Measurements from ENCODE around the gene C9orf40. TPM values are rescaled to one million over a fixed set of nuclear protein-coding genes. Genes with fewer than 3 reads are reported as not detected.

Gene C9orf40
- total RNA-seq, 6 experiments from 2014 or later = 1.6 to 4.0 (median 3.0) TPM

DNA sequence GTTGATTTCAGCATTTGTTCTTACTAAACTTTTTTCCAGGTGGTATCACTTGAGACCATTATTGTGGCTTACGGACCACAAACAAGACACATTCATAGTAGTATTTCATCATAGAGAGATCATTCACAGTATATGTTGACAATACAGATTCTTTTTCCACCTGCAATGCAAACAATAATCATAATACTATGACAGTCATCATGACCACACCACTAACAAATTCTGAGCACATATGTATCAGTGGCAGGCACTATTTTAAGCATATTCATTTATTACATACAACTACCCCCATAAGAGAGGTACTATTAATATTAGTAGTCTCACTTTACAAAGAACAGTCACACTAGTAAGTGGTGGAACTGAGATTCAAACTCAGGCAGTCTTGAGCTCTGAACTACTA is 31.0 kb upstream of the C9orf40 start:
- 100% methylated on average over 1 of the region's 1 CpG for WGBS (ENCODE audit: insufficient coverage, low coverage, low lambda C conversion rate, missing lambda C conversion rate)
- H3K27me3 ChIP-seq = no peaks in the 10 kb centered on the region
- DNase-seq (no peak), ATAC-seq (no peak)
- H3K4me1 ChIP-seq = no peaks in the 10 kb centered on the region
- intact Hi-C loops (cut with DNase I) = no loop called here
- H3K9me3 ChIP-seq = no peaks in the 10 kb centered on the region
- no peak overlapping the region for H3K4me3 ChIP-seq
- H3K36me3 ChIP-seq = peaks cover 0 to 13% (median 0%) of the 10 kb centered on the region in 4 donors
- no peak for TF ChIP-seq POLR2A (IDR thresholded peaks at IDR 0.05)
- TF ChIP-seq, protein P1, sequence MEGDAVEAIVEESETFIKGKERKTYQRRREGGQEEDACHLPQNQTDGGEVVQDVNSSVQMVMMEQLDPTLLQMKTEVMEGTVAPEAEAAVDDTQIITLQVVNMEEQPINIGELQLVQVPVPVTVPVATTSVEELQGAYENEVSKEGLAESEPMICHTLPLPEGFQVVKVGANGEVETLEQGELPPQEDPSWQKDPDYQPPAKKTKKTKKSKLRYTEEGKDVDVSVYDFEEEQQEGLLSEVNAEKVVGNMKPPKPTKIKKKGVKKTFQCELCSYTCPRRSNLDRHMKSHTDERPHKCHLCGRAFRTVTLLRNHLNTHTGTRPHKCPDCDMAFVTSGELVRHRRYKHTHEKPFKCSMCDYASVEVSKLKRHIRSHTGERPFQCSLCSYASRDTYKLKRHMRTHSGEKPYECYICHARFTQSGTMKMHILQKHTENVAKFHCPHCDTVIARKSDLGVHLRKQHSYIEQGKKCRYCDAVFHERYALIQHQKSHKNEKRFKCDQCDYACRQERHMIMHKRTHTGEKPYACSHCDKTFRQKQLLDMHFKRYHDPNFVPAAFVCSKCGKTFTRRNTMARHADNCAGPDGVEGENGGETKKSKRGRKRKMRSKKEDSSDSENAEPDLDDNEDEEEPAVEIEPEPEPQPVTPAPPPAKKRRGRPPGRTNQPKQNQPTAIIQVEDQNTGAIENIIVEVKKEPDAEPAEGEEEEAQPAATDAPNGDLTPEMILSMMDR (IDR thresholded peaks at IDR 0.05) = no peak
- H3K27ac ChIP-seq = no peak overlapping the region

DNA sequence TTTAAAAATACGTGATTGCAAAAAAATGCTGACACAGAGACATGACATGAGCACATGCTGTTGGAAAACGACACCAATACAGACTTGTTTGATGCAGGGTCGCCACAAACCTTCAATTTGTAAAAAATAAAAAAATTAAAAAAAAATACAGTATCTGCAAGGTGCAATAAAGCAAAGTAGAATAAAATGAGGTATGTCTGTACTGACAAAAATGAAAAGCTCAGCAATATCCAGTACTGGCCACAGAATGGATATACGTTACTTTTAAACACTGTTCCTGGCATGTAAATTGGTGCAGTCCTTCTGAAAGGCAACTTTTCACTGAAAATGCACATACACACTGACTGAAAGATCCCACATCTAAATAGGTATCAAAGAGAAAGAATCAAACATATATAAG is 27.1 kb upstream of the C9orf40 start:
- intact Hi-C loops (cut with DNase I) = no loop called here
- Histone ChIP-seq H3K4me1 (no peaks in the 10 kb centered on the region), H3K27me3 (no peaks in the 10 kb centered on the region), H3K9me3 (peaks cover 0 to 9% (median 0%) of the 10 kb centered on the region in 4 donors), H3K4me3 (no peak overlapping the region), H3K36me3 (peaks cover 0 to 13% (median 0%) of the 10 kb centered on the region in 4 donors), H3K27ac (no peak overlapping the region)
- TF ChIP-seq, protein P1 (IDR thresholded peaks at IDR 0.05) = no peak
- no peak for TF ChIP-seq POLR2A (IDR thresholded peaks at IDR 0.05)
- WGBS (ENCODE audit: insufficient coverage, low coverage, low lambda C conversion rate, missing lambda C conversion rate) = 90% methylated on average over 4 of the region's 4 CpGs
- ATAC-seq = no peak
- DNase-seq = no peak

DNA sequence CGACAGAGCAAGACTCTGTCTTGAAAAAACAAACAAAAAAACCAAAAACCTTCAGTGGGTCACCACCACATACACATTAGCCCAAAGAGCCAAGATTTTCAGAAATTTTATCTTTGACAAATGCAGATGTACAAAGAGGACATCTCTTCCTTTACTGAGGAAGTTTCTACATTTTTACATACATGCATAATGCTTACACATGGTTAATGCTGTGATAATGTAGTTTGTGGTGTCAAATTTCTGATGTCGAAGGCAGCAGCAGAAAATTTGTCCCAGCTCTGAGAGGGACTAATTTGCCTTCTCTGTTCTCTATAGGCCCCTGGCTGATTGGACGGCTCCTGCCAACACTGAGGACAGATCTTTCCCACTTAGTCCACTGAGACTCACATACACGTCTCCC is 24.6 kb upstream of the C9orf40 start:
- intact Hi-C loops (cut with DNase I) = no loop called here
- H3K27me3 ChIP-seq = no peaks in the 10 kb centered on the region
- H3K27ac ChIP-seq = no peak overlapping the region
- H3K4me3 ChIP-seq = no peak overlapping the region
- DNase-seq (no peak), ATAC-seq (no peak)
- peaks cover 0 to 9% (median 0%) of the 10 kb centered on the region in 4 donors for H3K9me3 ChIP-seq
- no peaks in the 10 kb centered on the region for H3K36me3 ChIP-seq
- no peak for TF ChIP-seq POLR2A (IDR thresholded peaks at IDR 0.05)
- TF ChIP-seq, protein P1 (IDR thresholded peaks at IDR 0.05) = no peak
- WGBS (ENCODE audit: insufficient coverage, low coverage, low lambda C conversion rate, missing lambda C conversion rate) = 84% methylated on average over 3 of the region's 4 CpGs
- H3K4me1 ChIP-seq = no peaks in the 10 kb centered on the region

DNA sequence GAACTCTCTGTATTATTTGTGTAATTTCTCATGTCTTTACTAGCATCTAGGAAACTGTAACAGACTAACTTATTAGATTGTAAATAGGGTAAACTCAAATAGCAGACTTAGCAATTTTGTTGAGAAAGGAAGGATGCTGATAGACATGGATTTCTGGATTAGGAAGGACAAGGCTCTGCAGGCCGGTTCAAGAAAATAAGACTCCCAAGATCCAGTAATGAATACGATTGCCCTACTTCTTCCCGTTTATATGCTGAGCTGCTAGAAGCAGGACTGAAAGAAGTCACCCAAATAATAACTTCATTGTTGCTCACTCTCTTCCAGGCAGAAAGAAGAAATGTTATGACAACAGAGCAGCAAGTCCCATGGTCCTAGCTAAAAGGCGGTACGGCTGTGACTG is 22.8 kb upstream of the C9orf40 start:
- H3K9me3 ChIP-seq = peaks cover 0 to 9% (median 0%) of the 10 kb centered on the region in 4 donors
- no peaks in the 10 kb centered on the region for H3K27me3 ChIP-seq
- H3K4me1 ChIP-seq = no peaks in the 10 kb centered on the region
- DNase-seq (no peak), ATAC-seq (no peak)
- H3K4me3 ChIP-seq = no peak overlapping the region
- intact Hi-C loops (cut with DNase I) = no loop called here
- no peak for TF ChIP-seq POLR2A (IDR thresholded peaks at IDR 0.05)
- TF ChIP-seq, protein P1 (IDR thresholded peaks at IDR 0.05) = no peak
- no peak overlapping the region for H3K27ac ChIP-seq
- H3K36me3 ChIP-seq = no peaks in the 10 kb centered on the region
- 97% methylated on average over 5 of the region's 5 CpGs for WGBS (ENCODE audit: insufficient coverage, low coverage, low lambda C conversion rate, missing lambda C conversion rate)

DNA sequence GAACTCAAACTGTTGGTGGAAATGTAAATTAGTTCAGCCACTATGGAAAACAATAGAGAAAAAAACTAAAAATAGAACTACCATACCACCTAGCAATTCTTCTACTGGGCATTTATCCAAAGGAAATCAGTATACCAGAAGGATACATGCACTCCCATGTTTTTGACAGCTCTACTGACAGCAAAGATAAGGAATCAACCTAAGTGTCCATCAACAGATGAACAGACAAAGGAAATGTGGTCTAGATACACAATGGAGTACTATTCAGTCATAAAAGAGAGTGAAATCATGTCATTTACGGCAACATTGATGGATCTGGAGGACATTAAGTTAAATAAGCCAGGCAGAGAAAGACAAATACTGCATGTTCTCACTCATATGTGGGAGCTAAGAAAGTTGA is 21.8 kb upstream of the C9orf40 start:
- Histone ChIP-seq H3K4me1 (no peaks in the 10 kb centered on the region), H3K27me3 (no peaks in the 10 kb centered on the region), H3K36me3 (no peaks in the 10 kb centered on the region), H3K4me3 (no peak overlapping the region), H3K27ac (no peak overlapping the region), H3K9me3 (peaks cover 0 to 9% (median 0%) of the 10 kb centered on the region in 4 donors)
- intact Hi-C loops (cut with DNase I) = no loop called here
- ATAC-seq (no peak), DNase-seq (no peak)
- no peak for TF ChIP-seq POLR2A (IDR thresholded peaks at IDR 0.05)
- TF ChIP-seq, protein P1 (IDR thresholded peaks at IDR 0.05) = no peak
- 100% methylated on average over 1 of the region's 1 CpG for WGBS (ENCODE audit: insufficient coverage, low coverage, low lambda C conversion rate, missing lambda C conversion rate)
